Measurements from ENCODE around the gene GK.

- TF ChIP-seq CTCF (IDR thresholded peaks at IDR 0.05) = no peak
- TF ChIP-seq POLR2A (IDR thresholded peaks at IDR 0.05) = no peak
Measured at GRCh38 chrX:30680618-30681017, 27.4 kb downstream of the GK start.
